DMS153 (cell line): Measurements from ENCODE around the gene ENDOG.
A peak's percentile ranks its signal among the peaks of the same experiment; 100 is the strongest.
"Not testable (repeated sequence)": the region's sequence is repeated elsewhere in the genome, so short reads cannot be mapped to it uniquely, and the experiment has no call there.

ENCODE experiments used
- DNase-seq: peaks from one replicate; lab custom pipeline; 2025; lab: John Stamatoyannopoulos, UW

Gene ENDOG

DNA sequence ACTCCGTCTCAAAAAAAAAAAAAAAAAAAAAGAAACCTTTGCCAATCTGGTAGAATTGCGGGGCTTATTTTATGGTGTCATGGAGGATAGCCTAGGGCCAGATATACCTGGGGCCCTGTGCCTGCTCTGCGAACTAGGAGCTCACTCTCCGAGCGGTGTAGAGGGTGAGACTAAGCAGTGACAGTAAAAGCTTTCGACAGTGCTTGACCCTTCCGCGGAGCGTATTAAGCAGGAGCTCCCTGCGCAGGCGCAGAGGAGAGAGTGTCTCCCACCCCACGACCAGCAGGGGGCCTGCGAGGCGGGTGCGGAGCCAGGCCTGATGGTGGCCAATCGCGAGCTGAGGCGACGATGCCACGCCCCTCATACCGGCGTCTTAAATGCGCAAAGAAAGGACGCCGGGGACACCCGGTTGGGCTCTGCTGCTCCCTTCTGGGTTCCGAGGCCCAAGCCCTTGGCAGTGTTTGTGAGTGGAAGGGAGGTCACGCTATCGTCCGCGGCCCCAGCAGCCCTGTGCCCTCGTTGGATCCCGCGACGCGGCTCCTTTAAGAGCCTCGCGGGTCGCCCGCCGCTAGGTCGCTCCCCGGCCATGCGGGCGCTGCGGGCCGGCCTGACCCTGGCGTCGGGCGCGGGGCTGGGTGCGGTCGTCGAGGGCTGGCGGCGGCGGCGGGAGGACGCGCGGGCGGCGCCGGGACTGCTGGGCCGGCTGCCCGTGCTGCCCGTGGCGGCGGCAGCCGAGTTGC, at the start of gene ENDOG:
Gene ENDOG (plus strand): TSS at position 402 of the 740 bp plus-strand sequence. CDS start 185 bp downstream, at position 587.
- DNase-seq = peak; percentile 96

DNA sequence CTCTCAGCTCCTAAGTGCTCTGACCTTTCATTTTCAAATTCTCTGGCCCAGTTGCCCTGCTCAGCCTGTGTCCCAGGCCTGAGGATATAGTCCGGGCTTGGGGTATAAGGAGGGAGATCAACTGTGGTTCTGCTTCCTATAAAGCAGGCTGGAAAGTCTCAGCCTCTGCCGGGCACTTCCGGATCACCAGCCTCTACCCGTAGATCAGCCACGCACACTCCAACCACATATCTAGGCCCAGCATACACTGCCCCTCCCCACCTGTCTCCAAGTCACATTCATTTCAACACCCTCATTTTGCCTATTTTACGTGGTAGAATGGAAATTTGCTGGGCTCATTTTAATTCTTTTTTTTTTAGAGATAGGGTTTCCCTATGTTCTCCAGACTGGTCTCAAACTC, 49.7 kb upstream of the ENDOG start:
- no peak for DNase-seq

DNA sequence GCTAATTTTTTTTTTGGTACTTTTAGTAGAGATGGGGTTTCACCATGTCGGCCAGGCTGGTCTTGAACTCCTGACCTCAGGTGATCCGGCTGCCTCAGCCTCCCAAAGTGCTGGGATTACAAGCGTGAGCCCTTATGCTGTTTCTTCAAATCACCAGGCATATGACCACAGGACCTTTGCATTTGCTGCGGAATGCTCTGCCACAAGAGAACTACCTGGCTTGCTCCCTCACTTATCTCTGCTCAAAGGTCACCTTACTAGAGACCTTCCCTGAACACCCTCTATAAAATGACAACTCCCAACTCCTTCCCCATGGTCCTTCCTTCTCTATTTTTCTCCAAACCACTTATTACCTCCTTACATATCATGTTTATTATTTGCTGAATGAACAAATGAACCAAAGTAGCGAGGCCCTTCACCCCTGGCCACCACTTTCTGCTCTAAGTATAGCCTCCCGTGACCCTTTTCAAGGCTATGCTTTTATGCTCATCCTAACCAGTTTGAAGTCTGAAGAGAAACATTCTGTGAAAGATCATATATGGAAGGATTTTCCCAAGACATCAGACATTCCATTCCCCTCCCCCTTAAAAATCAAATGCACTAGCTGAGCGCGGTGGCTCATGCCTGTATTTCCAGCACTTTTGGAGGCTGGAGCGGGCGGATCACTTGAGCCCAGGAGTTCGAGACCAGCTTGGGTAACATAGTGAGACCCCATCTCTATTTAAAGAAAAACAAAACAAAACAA, 47.8 kb upstream of the ENDOG start:
- DNase-seq = no peak

GRCh38 chr9:128771094-128771721, 47.1 kb upstream of the ENDOG start:
- no peak for DNase-seq

GRCh38 chr9:128771745-128772519, 46.4 kb upstream of the ENDOG start, which contains the start of gene ZER1:
ZER1 (minus strand) TSS chr9:128771927; CDS start chr9:128755565, 16,362 bp downstream.
- peak; percentile 74 for DNase-seq

- no peak for DNase-seq
These were observed 45.3 kb upstream of the ENDOG start for GRCh38 chr9:128773049-128773448.

DNA sequence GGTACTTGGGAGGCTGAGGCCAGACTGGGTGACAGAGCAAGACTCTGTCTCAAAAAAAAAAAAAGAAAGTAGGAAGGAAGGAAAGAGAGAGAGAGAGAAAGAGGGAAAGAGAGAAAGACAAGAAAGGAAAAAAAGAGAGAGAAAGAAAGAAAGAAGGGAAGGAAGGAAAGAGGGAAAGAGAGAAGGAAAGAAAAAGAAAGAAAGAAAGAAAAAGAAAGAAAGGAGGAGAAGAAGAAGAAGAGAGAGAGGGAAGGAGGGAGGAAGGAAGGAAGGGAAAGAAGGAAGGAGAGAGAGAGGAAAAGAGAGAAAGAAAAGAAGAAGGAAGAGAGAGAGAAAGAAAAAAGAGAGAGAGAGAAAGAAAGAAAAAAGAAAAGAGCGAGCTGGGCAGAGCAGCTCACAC, 43.5 kb upstream of the ENDOG start:
- DNase-seq = no peak

- DNase-seq = not testable (repeated sequence)
These were observed 38.2 kb upstream of the ENDOG start for GRCh38 chr9:128780093-128780492.

DNA sequence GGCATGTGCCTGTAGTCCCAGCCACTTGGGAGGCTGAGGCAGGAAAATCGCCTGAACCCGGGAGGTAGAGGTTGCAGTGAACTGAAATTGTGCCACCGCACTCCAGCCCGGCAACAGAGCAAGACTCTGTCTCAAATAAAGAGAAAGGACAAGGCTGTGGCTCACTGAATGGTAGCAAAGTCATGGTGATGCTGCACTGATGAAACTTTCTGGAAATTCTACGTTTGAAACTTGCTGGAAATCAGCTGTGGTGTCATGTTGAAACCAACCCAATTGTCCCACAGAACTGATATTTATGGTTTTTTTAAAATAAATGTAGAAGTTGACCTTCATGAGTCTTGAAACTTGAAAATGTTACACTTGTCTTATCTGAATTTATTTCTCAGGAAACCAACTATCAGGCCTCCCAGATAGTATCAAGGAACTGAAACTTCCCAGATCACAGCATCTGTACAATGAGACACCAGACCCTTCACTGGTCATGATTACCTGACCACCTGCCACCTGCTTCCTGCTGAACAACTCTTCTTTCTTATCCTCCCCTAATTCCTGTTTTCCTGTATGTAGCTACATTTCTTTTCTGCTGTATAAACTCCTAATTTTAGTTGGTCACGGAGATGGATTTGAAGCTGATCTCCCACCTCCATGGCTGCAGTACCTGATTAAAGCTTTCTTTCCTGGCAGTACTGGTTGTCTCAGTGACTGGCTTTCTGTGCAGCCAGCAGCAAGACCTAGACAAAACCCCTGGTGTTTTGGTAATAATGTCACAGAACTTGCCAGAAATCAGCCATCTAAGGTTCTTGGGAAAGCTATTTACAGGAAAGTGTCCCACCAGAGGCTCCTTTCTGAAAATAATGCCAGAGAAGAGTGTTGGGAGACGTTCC, 36.9 kb upstream of the ENDOG start:
- no peak for DNase-seq

DNA sequence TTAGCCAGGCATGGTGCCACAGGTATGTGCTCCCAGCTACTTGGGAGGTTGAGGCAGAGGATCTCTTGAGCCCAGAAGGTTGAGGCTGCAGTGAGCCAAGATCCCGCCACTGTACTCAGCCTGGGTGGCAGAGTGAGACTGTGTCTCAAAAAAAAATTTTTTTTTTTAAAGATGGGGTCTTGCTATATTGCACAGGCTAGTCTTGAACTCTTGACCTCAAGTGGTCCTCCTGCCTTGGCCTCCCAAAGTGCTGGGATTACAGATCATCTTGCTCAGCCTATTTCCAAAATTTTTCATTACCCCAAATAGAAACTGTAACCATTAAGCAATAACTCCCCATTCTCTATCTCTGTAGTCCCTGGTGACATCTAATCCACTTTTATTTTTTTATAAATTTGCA, 35.6 kb upstream of the ENDOG start:
- DNase-seq = no peak

DNA sequence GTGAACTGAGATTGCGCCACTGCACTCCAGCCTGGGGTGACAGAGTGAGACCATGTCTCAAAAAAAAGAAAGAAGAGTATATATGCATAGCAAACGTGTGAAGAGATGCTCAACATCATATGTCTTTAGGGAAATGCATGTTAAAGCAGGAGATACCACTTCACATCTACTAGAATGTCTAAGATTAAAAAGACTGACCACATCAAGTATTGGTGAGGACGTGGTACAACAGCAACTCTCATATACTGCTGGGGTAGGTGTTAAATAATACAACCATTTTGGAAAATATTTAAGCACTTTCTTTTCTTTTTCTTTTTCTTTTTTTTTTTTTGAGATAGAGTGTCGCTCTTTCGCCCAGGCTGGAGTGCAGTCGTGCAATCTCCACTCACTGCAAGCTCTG, 32.9 kb upstream of the ENDOG start:
- no peak for DNase-seq

DNA sequence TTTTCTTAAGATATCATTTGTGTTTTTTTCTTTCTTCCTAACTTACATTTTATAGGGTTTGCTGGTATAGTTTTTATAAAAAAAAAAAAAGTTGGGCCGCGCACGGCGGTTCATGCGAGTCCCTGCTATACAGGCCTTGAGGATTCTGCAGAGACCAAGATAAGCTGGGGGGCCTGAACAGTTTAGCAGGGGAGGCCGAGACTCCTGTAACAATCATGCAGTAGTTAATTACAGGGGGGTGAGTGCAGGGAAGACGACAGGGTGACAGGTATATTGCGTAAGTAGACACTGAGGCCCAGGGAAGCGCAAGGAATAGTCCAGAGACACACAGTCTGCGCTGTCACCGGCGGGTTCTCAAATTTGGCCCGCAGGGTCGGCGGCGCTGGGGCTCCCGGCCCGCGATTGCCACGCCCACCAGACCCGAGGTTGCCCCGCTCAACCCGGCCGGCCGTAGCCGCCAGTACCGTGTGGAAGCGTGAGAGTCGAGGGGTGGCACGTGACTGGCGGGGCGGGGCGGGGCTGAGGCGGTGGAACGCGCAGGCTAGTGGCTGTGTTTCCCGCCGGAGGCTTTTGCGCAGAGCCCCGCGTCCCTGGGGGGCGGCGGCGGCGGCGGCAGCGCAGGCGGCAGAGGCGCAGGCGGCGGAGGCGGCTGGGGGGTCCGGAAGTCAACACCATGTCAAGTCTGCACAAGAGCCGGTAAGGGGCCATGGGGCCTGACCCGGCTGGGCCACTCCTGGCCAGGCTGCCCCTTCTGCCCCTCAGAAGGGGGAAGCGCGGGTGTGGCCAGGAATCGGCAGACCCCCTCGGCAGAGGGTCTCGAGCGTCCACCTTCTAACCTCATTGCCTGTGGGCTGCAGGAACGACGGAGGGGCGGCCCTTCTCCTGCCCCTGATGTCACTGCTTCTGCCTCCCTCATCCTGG, 31.4 kb upstream of the ENDOG start, which contains the start of gene TBC1D13:
Gene TBC1D13 (plus strand): TSS at position 573 of the 921 bp plus-strand sequence. CDS start 101 bp downstream, at position 674.
- peak; percentile 63 for DNase-seq

- no peak for DNase-seq
These were observed 30.6 kb upstream of the ENDOG start for GRCh38 chr9:128787659-128788058.

DNA sequence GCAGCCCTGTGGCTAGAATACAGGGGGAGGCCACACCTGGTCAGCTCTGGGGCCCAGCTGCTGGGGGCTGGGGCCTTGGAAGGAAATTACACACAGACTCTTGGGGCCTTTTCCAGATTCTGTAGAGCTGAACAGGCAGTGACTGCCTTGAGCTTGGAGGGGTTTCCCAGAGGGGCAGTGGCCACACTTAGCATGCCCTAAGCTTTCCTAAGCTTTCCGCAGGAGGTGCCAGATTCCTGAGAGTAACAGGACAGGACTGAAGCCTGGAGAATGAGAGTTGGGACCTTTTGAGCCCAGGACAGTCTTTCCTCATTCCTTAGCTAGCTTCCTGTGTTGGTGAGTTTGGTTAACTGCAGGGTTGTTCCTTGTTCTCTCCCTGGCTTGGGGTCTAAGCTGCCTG, 29.9 kb upstream of the ENDOG start:
- no peak for DNase-seq

DNA sequence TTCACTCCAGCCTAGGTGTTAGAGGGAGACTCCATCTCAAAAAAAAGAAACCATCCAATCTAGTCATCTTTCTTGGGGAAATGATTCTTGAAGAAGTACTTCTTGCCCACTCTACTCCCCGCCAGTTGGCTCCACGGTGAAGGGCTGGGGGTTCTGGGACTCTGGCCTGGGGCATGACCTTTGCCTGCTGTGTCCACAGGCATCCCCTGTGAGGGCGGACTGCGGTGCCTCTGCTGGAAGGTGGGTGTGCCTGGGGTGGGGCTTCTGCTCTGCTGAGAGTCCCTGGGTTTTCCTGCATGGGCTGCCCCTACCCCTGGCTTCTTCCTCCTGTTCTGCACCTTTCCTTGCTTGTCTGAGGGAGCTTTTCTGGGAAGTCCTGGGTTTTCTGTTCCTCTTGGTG, 27.8 kb upstream of the ENDOG start:
- DNase-seq = no peak

DNA sequence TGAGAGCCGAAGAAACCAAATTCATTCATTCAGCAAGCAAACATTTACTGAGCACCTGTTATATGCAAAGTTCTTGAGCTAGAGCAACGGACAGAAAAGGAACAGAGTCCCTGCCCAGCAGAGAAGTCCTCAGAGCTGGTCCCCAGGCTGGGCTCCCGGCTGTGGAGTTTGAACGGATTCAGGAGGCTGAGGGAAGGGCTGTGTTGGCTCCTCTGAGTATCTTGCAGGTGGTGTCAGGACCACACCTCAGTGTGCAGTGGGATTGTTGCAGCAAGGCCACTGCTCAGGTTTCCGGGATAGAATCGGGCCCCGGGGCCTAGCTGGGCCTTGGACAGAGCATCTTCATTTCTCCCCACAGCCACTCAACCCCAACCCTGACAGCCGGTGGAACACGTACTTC, 26.2 kb upstream of the ENDOG start:
- DNase-seq = no peak

DNA sequence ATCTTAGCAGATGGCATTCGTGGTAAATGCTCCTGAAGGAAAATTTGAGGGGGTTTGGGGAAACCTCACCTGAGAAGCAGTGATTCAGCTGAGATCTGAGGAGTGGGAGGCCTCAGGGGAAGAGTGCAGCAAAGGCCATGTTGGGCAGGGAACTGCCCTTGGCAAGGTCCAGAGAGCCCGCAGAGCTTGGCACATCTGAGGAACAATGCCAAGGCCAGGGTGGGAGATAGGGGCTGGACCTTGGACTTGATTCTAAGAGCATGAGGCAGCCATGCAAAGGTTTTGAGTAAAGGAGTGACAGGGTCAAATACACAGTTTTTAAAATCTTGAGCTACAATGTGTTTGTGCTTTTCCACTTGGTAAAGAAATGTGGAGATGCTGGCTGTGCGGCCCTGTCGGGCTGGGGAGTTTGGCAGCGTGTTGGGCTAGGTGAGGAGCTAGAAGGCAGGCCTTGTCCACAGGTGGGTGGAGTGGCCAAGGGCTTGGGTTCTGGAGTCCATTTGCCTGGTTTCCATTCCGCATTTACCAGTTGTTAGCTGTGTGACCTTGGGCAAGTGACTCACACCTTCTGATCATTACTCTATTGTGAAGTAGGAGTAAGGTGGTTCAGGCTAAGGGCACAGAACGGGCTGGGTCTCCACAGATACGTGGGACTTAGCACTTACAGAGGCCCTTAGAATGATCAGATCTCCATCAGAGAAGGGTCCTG, 25.2 kb upstream of the ENDOG start:
- DNase-seq = no peak

DNA sequence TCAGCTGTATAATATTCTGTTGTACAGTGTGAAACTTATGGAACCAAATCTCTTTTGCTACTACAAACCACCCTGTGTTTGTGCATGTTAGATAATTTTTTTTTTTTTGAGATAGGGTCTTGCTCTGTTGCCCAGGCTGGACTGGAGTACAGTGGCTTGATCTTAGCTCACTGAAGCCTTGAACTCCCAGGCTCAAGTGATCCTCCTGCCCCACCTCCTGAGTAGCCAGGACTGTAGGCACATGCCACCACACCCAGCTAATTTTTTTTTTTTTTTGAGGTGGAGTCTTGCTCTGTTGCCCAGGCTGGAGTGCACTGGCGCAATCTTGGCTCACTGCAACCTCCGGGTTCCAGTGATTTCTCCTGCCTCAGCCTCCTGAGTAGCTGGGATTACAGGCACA, 23.3 kb upstream of the ENDOG start:
- not testable (repeated sequence) for DNase-seq

GRCh38 chr9:128798896-128799295, 19.4 kb upstream of the ENDOG start:
- DNase-seq = no peak
